K562 (cell line): ENCODE measurements around the gene CLDN20. TPM values are rescaled to one million over a fixed set of nuclear protein-coding genes. Genes with fewer than 3 reads are reported as not detected.

ENCODE experiments used
- ATAC-seq: fragments of 200-7000 bp; cut with Tn5 transposase; 3 replicates; pipeline ENCODE4 v1.9.1; 2020; ENCODE audit warnings: moderate library complexity
- BruUV-seq: library from RNA; stranded (reverse); fragments of 400-500 nt; replicated peaks from 2 replicates; lab custom pipeline; 2021; lab: Mats Ljungman, UMichigan
- CTCF ChIA-PET: fragments of 300-600 bp; formaldehyde crosslinking; extraction: SDS; loops from one replicate; lab custom pipeline; 2021; ENCODE audit warnings: low intra/inter-chr PET ratio; lab: Yijun Ruan, JAX
- POLR2A ChIA-PET: fragments of 300-600, 350-650 bp; sonication (Branson Sonifier 250); formaldehyde crosslinking; extraction: SDS; loops from one replicate; lab custom pipeline; 2021; ENCODE audit warnings: antibody characterized with exemption, inconsistent platforms; lab: Yijun Ruan, JAX
- DNase-seq, 4 experiments: peaks; one replicate each; pipeline versions ENCODE4 v3.0.0 to v3.0.0-alpha.2; 2011 to 2018; ENCODE audit warnings: low spot score in 3 of 4, mixed read lengths in 3 of 4; ENCODE audit errors: extremely low read depth in 1 of 4
- FAIRE-seq: peaks from 2 replicates; lab custom pipeline; 2011; peaks lifted over from hg19 to GRCh38; lab: Jason Lieb, UNC
- H2AFZ ChIP-seq: 2 replicates; pipeline ENCODE4 v1.6.0; 2011; ENCODE audit warnings: low read depth, low read length, control low read depth, inconsistent platforms
- H3K27ac ChIP-seq: fragments of 200-600 bp; 3 replicates; pipeline ENCODE4 v1.8.0; 2011; ENCODE audit warnings: low read depth, mild to moderate bottlenecking, control low read depth, inconsistent platforms, low read length, moderate library complexity, mixed read lengths; ENCODE audit errors: extremely low read depth
- H3K27me3 ChIP-seq, 2 experiments: fragments of 300-600 bp in 1 of 2; 2 replicates in 1 of 2; 3 replicates in 1 of 2; pipeline versions ENCODE4 v1.6.0 to v1.8.0; 2011; ENCODE audit warnings: inconsistent platforms in 2 of 2, low read length in 2 of 2, mild to moderate bottlenecking in 1 of 2, mixed read lengths in 1 of 2, moderate library complexity in 1 of 2; ENCODE audit not compliant: control insufficient read depth in 2 of 2, insufficient read depth in 2 of 2
- H3K36me3 ChIP-seq: fragments of 300-600 bp; 3 replicates; pipeline ENCODE4 v1.8.0; 2011; ENCODE audit warnings: mild to moderate bottlenecking, low read length, inconsistent platforms; ENCODE audit not compliant: control insufficient read depth, insufficient read depth
- H3K4me1 ChIP-seq, 2 experiments: fragments of 200-600 bp in 1 of 2; replicated peaks in 1 of 2; 2 replicates in 1 of 2; 3 replicates in 1 of 2; pipeline versions ENCODE4 v1.5.1 to v1.8.0; 2011; ENCODE audit warnings: inconsistent platforms in 2 of 2, low read length in 2 of 2, mild to moderate bottlenecking in 1 of 2, mixed read lengths in 1 of 2, moderate library complexity in 1 of 2; ENCODE audit not compliant: control insufficient read depth in 2 of 2, insufficient read depth in 2 of 2
- H3K4me2 ChIP-seq: 2 replicates; pipeline ENCODE4 v1.6.1; 2011; ENCODE audit warnings: low read length, control low read depth, inconsistent platforms, mixed read lengths; ENCODE audit not compliant: insufficient read depth
- H3K4me3 ChIP-seq: fragments of 200-600 bp; sonication (generic), shearing (Covaris generic); 2 replicates; pipeline ENCODE4 v1.5.1; 2016; ENCODE audit warnings: control low read depth, inconsistent platforms
- H3K79me2 ChIP-seq: fragments of 200-600 bp; 3 replicates; pipeline ENCODE4 v1.8.0; 2011; ENCODE audit warnings: low read length, inconsistent platforms; ENCODE audit not compliant: control insufficient read depth, insufficient read depth
- H3K9ac ChIP-seq, 2 experiments: 2 replicates each; pipeline versions ENCODE4 v1.6.0 to v1.6.1; 2011; ENCODE audit warnings: low read depth in 2 of 2, low read length in 2 of 2, control low read depth in 1 of 2, inconsistent platforms in 1 of 2, mild to moderate bottlenecking in 1 of 2, mixed read lengths in 1 of 2; ENCODE audit not compliant: insufficient read depth in 1 of 2
- H3K9me1 ChIP-seq: one replicate; pipeline ENCODE4 v1.6.0; 2011; ENCODE audit warnings: inconsistent platforms, mild to moderate bottlenecking, low read length, moderate library complexity; ENCODE audit not compliant: control insufficient read depth, insufficient read depth
- H3K9me3 ChIP-seq: replicated peaks from 2 replicates; pipeline ENCODE4 v1.5.1; 2011; ENCODE audit warnings: low read depth, low read length, inconsistent platforms; ENCODE audit not compliant: control insufficient read depth, insufficient read depth
- H4K20me1 ChIP-seq: replicated peaks from 2 replicates; pipeline ENCODE4 v1.6.1; 2011; ENCODE audit warnings: low read length, inconsistent platforms, mixed read lengths; ENCODE audit not compliant: control insufficient read depth, insufficient read depth
- FOXJ3 ChIP-seq: sonication (generic); formaldehyde crosslinking; IDR thresholded peaks from 2 replicates; pipeline ENCODE4 v1.4.0; 2020; ENCODE audit warnings: mild to moderate bottlenecking, missing genetic modification reagents
- HNRNPH1 ChIP-seq: fragments of 200-400 bp; formaldehyde crosslinking; optimal IDR thresholded peaks from 2 replicates; pipeline ENCODE3; 2017; ENCODE audit warnings: low read depth, mild to moderate bottlenecking, low read length, moderate library complexity
- NR2F6 ChIP-seq: fragments of 450-650 bp; formaldehyde crosslinking; IDR thresholded peaks from 2 replicates; pipeline ENCODE4 v1.4.0; 2020; ENCODE audit warnings: mild to moderate bottlenecking
- ZKSCAN1 ChIP-seq: fragments of 150-350 bp; IDR thresholded peaks from 2 replicates; pipeline ENCODE4 v1.6.1; 2016; ENCODE audit warnings: low read depth, low read length
- ZNF134 ChIP-seq: fragments of 250-450 bp; sonication (Bioruptor Pico); conservative IDR thresholded peaks from 2 replicates; pipeline ENCODE4 v1.4.0; 2020
- ZNF778 ChIP-seq: fragments of 450-650 bp; formaldehyde crosslinking; IDR thresholded peaks from 2 replicates; pipeline ENCODE4 v1.4.0; 2020; ENCODE audit warnings: mild to moderate bottlenecking, moderate library complexity
- WGBS: fragments of 100-300 bp; shearing (Covaris generic); methylation state at CpG from one replicate; pipeline ENCODE4 v1.1.6; 2016; ENCODE audit warnings: low coverage, mixed read lengths; ENCODE audit not compliant: insufficient coverage; ENCODE audit errors: missing lambda C conversion rate; 5-methylcytosine and 5-hydroxymethylcytosine counted together
- in situ Hi-C: fragments of 300-500 bp; cut with MboI; formaldehyde crosslinking; loops from 4 replicates; pipeline ENCODE4 v1.15.0; 2018; ENCODE audit warnings: inconsistent platforms, mixed read lengths
- intact Hi-C: fragments of 100-400 bp; cut with micrococcal nuclease; formaldehyde crosslinking; loops from 2 replicates; pipeline ENCODE4 v1.14.2; 2022
- polyA plus RNA-seq, 8 experiments: library from polyadenylated mRNA; depleted of rRNA in 4 of 8; stranded (reverse) in 5 of 8; unstranded in 3 of 8; fragments of >200 nt; fragmentation: Nextera tagmentation in 2 of 8; fragmentation: Illumina TruSeq in 1 of 8; extraction: Ambion mirVana in 2 of 8; extraction: Trizol in 1 of 8; gene quantifications; 2 replicates each; pipeline versions ENCODE4 v1.2.1 to v1.2.3, GENCODE V29; 2011 to 2014; ENCODE audit warnings: inconsistent platforms in 1 of 8, missing spikeins in 1 of 8
- total RNA-seq, 7 experiments: library from RNA; depleted of rRNA in 6 of 7; stranded (reverse); fragments of >200 nt in 6 of 7; fragmentation: Illumina TruSeq in 2 of 7; extraction: Trizol in 2 of 7; gene quantifications; 2 replicates each; pipeline versions ENCODE4 v1.2.1 to v1.2.3, GENCODE V29; 2011 to 2021; ENCODE audit warnings: low replicate concordance in 1 of 7

CLDN20 gene
- total and polyA plus RNA-seq, 9 of the 15 experiments (the other 6 are each of a cell fraction or from before 2014, with no cell fraction given), result not detected

DNA sequence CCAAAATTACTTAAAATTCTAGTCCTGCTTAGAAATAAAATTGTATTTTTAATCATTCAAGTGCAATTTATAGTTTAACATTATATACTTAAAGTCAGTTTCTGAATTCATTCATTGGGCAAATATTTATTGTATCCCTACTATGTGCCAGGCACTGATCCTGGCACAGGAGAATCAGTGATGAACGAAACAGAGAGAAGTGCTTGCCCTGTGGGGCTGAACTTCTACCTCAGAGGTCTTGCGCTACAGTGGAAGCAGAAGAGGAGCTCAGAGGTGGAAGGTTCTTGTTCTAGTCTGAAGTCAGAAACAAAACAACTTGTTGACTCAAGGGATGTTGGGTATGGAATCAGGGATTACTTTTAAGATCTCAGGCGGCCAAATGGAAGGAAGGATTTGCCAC lies 6.0 kb downstream of the CLDN20 start:
- DNase-seq (no peak), ATAC-seq (no peak), FAIRE-seq (no peak)
- Histone ChIP-seq H3K36me3 (peaks cover 65% of the 10 kb centered on the region), H4K20me1 (no peaks in the 10 kb centered on the region), H3K79me2 (no peaks in the 10 kb centered on the region; the same call in 2 of the 3 replicates), H3K4me3 (no peak overlapping the region), H3K9me1 (no peaks in the 10 kb centered on the region), H3K4me1 (peaks cover 3 to 7% of the 10 kb centered on the region in 2 experiments; a peak in 2 of 5 replicates), H3K27ac (no peak overlapping the region), H3K4me2 (no peak overlapping the region), H3K9me3 (no peaks in the 10 kb centered on the region), H3K9ac (no peak overlapping the region), H3K27me3 (no peaks in the 10 kb centered on the region), H2AFZ (no peak overlapping the region)
- BruUV-seq, result no TSS peak
- in situ Hi-C loops (no loop called here), intact Hi-C loops (no loop called here)
- ChIA-PET CTCF (no interaction called here), POLR2A (interaction anchor here (0.8 to 1.3 kb wide), 4 partner anchors 8 to 30 kb away, joined by 3 to 5 read pairs (median 4); no protein-coding TSS in a partner anchor)
- TF ChIP-seq FOXJ3 (CRISPR knock-in tag) (no peak), ZNF778 (CRISPR knock-in tag) (no peak), ZNF134 (CRISPR knock-in tag) (no peak), ZKSCAN1 (peak; percentile 48; the same call in 1 of the 2 replicates)
- WGBS, result 95% methylated on average over 3 of the region's 3 CpGs

- Histone ChIP-seq H3K4me1 (peaks cover 0 to 7% of the 10 kb centered on the region in 2 experiments; a peak in 2 of 5 replicates), H3K9ac (no peak overlapping the region), H3K9me1 (no peaks in the 10 kb centered on the region), H3K27ac (no peak overlapping the region), H3K36me3 (peaks cover 64% of the 10 kb centered on the region), H4K20me1 (no peaks in the 10 kb centered on the region), H3K79me2 (no peaks in the 10 kb centered on the region; the same call in 2 of the 3 replicates), H3K27me3 (no peaks in the 10 kb centered on the region), H3K4me2 (no peak overlapping the region), H3K4me3 (no peak overlapping the region), H3K9me3 (no peaks in the 10 kb centered on the region), H2AFZ (no peak overlapping the region)
- FAIRE-seq (no peak), DNase-seq (no peak), ATAC-seq (no peak)
- POLR2A ChIA-PET, result interaction anchor here (0.7 to 1.3 kb wide), 3 partner anchors 10 to 31 kb away, joined by 3 to 5 read pairs (median 3); no protein-coding TSS in a partner anchor
- in situ Hi-C loops (no loop called here), intact Hi-C loops (no loop called here)
- CTCF ChIA-PET, result no interaction called here
- WGBS, result 94% methylated on average over 7 of the region's 7 CpGs
- TF ChIP-seq NR2F6 (CRISPR knock-in tag), result no peak
- TF ChIP-seq HNRNPH1, result no peak
- no TSS peak for BruUV-seq
Observed at GRCh38 chr6:155270561-155271091, 6.8 kb downstream of the CLDN20 start.
